SK-N-SH (cell line): ENCODE results near the gene WDR49. TPM values are rescaled to one million over a fixed set of nuclear protein-coding genes. Genes with fewer than 3 reads are reported as not detected.

Experiments
- CTCF ChIA-PET: fragments of 300-600, 350-600 bp; formaldehyde crosslinking; extraction: SDS; loops from one replicate; lab custom pipeline; 2021; lab: Yijun Ruan, JAX
- POLR2A ChIA-PET: fragments of 350-600 bp; sonication (Branson Sonifier 250); formaldehyde crosslinking; extraction: SDS; loops from one replicate; lab custom pipeline; 2020; ENCODE audit warnings: antibody characterized with exemption, inconsistent platforms; lab: Yijun Ruan, JAX
- DNase-seq: peaks from one replicate; pipeline ENCODE4 v3.0.0; 2012
- H2AFZ ChIP-seq: fragments of 200-600 bp; sonication (generic); 2 replicates; pipeline ENCODE4 v1.8.1; 2016; ENCODE audit warnings: antibody characterized with exemption, mild to moderate bottlenecking, low read depth
- H3F3A ChIP-seq: fragments of 200-600 bp; sonication (generic); replicated peaks from 2 replicates; pipeline ENCODE3; 2016; ENCODE audit warnings: antibody characterized with exemption, mild to moderate bottlenecking; ENCODE audit not compliant: insufficient read depth
- H3K27ac ChIP-seq, 2 experiments: fragments of 200-500 bp in 1 of 2; fragments of 200-600 bp in 1 of 2; sonication (Bioruptor generic) in 1 of 2; sonication (generic), shearing (Covaris generic) in 1 of 2; 2 replicates each; pipeline versions ENCODE4 v1.5.1 to v1.6.1; 2014 to 2016; ENCODE audit warnings: low read depth in 2 of 2, inconsistent platforms in 1 of 2, low read length in 1 of 2, mild to moderate bottlenecking in 1 of 2, mixed read lengths in 1 of 2
- H3K27me3 ChIP-seq: fragments of 200-600 bp; sonication (generic), shearing (Covaris generic); 2 replicates; pipeline ENCODE4 v1.6.1; 2016; ENCODE audit warnings: mixed run types; ENCODE audit not compliant: insufficient read depth
- H3K36me3 ChIP-seq, 2 experiments: fragments of 200-500 bp in 1 of 2; fragments of 200-600 bp in 1 of 2; sonication (Bioruptor generic) in 1 of 2; sonication (generic) in 1 of 2; replicated peaks in 1 of 2; 2 replicates each; pipeline versions ENCODE3 to v1.5.1; 2014 to 2016; ENCODE audit warnings: low read length in 1 of 2, mild to moderate bottlenecking in 1 of 2; ENCODE audit not compliant: insufficient read depth in 2 of 2, control insufficient read depth in 1 of 2
- H3K4me1 ChIP-seq, 2 experiments: fragments of 200-500 bp in 1 of 2; fragments of 200-600 bp in 1 of 2; sonication (Bioruptor generic) in 1 of 2; sonication (generic), shearing (Covaris generic) in 1 of 2; 2 replicates each; pipeline versions ENCODE4 v1.5.1 to v1.6.1; 2014 to 2016; ENCODE audit warnings: low read depth in 1 of 2, low read length in 1 of 2, mixed run types in 1 of 2; ENCODE audit not compliant: insufficient read depth in 2 of 2, control insufficient read depth in 1 of 2
- H3K4me2 ChIP-seq: fragments of 200-600 bp; sonication (generic), shearing (Covaris generic); 2 replicates; pipeline ENCODE4 v1.6.1; 2017; ENCODE audit warnings: mixed run types
- H3K4me3 ChIP-seq, 2 experiments: fragments of 200-500 bp in 1 of 2; fragments of 200-600 bp in 1 of 2; sonication (Bioruptor generic) in 1 of 2; sonication (generic), shearing (Covaris generic) in 1 of 2; 2 replicates each; pipeline versions ENCODE4 v1.5.1 to v1.8.1; 2014 to 2016; ENCODE audit warnings: low read depth in 2 of 2, inconsistent platforms in 1 of 2, low read length in 1 of 2, mild to moderate bottlenecking in 1 of 2, mixed read lengths in 1 of 2, moderate library complexity in 1 of 2
- H3K79me2 ChIP-seq: fragments of 200-600 bp; sonication (generic); 2 replicates; pipeline ENCODE4 v1.8.1; 2017; ENCODE audit warnings: mild to moderate bottlenecking; ENCODE audit not compliant: insufficient read depth
- H3K9ac ChIP-seq: fragments of 200-600 bp; sonication (generic); 2 replicates; pipeline ENCODE4 v1.6.1; 2017; ENCODE audit warnings: mixed run types
- H3K9me2 ChIP-seq: fragments of 200-600 bp; sonication (generic); 2 replicates; pipeline ENCODE4 v1.6.1; 2017; ENCODE audit warnings: mixed run types
- H3K9me3 ChIP-seq: fragments of 200-600 bp; sonication (generic); 2 replicates; pipeline ENCODE4 v1.6.1; 2017; ENCODE audit warnings: mixed run types, mild to moderate bottlenecking, moderate library complexity
- H4K20me1 ChIP-seq: fragments of 200-600 bp; sonication (generic); 2 replicates; pipeline ENCODE4 v1.6.1; 2017; ENCODE audit warnings: mild to moderate bottlenecking, mixed run types; ENCODE audit not compliant: insufficient read depth
- CTCF ChIP-seq: fragments of 200-600 bp; sonication (generic); IDR thresholded peaks from 2 replicates; pipeline ENCODE4 v1.6.1; 2017; ENCODE audit warnings: antibody characterized with exemption, mild to moderate bottlenecking, moderate library complexity
- EZH2phosphoT487 ChIP-seq: fragments of 200-600 bp; sonication (generic); IDR thresholded peaks from 2 replicates; pipeline ENCODE4 v1.6.1; 2017; ENCODE audit warnings: low read depth, mixed run types, mild to moderate bottlenecking, antibody characterized with exemption, moderate library complexity, borderline replicate concordance
- FOXM1 ChIP-seq: IDR thresholded peaks from 2 replicates; pipeline ENCODE4 v1.4.0; 2012; ENCODE audit warnings: low read depth, mild to moderate bottlenecking
- MXI1 ChIP-seq: IDR thresholded peaks from 2 replicates; pipeline ENCODE4 v1.6.1; 2012; ENCODE audit warnings: mild to moderate bottlenecking, low read depth, low read length, improper control_type of control experiment
- SMC3 ChIP-seq: IDR thresholded peaks from 2 replicates; pipeline ENCODE4 v1.6.1; 2012; ENCODE audit warnings: low read depth, low read length, improper control_type of control experiment
- ZBTB33 ChIP-seq: IDR thresholded peaks from 2 replicates; pipeline ENCODE4 v1.4.0; 2012; ENCODE audit warnings: low read depth, borderline replicate concordance
- WGBS: methylation state at CpG from one replicate; pipeline ENCODE4 v1.1.6; 2017; ENCODE audit warnings: low lambda C conversion rate; 5-methylcytosine and 5-hydroxymethylcytosine counted together
- polyA plus RNA-seq, 3 experiments: library from polyadenylated mRNA; depleted of rRNA; stranded (reverse); fragments of >200 nt; gene quantifications; 2 replicates each; pipeline ENCODE4 v1.2.3, GENCODE V29; 2012
- TF ChIP-seq, protein P1 (sequence below): IDR thresholded peaks from 2 replicates; pipeline ENCODE4 v1.6.1; 2012; ENCODE audit warnings: mild to moderate bottlenecking, low read depth, low read length, moderate library complexity
- TF ChIP-seq, protein P2 (sequence below): IDR thresholded peaks from 2 replicates; pipeline ENCODE4 v1.4.0; 2012; ENCODE audit warnings: low read depth, borderline replicate concordance

WDR49 gene
- polyA plus RNA-seq, 1 of the 3 experiments (the other 2 are of a cell fraction), result not detected

DNA sequence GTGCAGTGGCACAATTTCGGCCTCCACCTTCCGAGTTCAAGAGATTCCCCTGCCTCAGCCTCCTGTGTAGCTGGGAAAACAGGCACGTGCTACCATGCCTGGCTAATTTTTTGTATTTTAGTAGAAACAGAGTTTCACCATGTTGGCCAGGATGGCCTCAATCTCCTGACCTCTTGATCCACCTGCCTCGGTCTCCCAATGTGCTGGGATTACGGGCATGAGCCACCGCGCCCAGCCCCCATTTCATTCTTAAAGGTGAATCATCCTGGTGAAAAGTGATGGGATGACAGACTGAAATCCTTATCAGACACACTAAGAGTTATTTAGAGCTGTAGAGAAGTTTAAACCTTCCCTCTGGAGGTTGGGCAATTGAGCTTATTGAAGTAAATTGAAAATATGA is 155.8 kb downstream of the WDR49 start:
- Histone ChIP-seq H3K9ac (no peak overlapping the region), H3K79me2 (no peaks in the 10 kb centered on the region), H3K27me3 (no peaks in the 10 kb centered on the region; the same call in 1 of the 2 replicates), H3K4me1 (no peaks in the 10 kb centered on the region), H4K20me1 (no peaks in the 10 kb centered on the region), H3K4me3 (no peak overlapping the region), H3K36me3 (no peaks in the 10 kb centered on the region), H3K9me3 (no peaks in the 10 kb centered on the region), H3K9me2 (no peaks in the 10 kb centered on the region), H2AFZ (no peak overlapping the region), H3K4me2 (no peak overlapping the region), H3F3A (no peaks in the 10 kb centered on the region), H3K27ac (no peak overlapping the region)
- CTCF ChIA-PET, result no interaction called here
- no peak for DNase-seq
- POLR2A ChIA-PET, result no interaction called here
- WGBS, result 35% methylated on average over 7 of the region's 7 CpGs
- TF ChIP-seq, protein P1, sequence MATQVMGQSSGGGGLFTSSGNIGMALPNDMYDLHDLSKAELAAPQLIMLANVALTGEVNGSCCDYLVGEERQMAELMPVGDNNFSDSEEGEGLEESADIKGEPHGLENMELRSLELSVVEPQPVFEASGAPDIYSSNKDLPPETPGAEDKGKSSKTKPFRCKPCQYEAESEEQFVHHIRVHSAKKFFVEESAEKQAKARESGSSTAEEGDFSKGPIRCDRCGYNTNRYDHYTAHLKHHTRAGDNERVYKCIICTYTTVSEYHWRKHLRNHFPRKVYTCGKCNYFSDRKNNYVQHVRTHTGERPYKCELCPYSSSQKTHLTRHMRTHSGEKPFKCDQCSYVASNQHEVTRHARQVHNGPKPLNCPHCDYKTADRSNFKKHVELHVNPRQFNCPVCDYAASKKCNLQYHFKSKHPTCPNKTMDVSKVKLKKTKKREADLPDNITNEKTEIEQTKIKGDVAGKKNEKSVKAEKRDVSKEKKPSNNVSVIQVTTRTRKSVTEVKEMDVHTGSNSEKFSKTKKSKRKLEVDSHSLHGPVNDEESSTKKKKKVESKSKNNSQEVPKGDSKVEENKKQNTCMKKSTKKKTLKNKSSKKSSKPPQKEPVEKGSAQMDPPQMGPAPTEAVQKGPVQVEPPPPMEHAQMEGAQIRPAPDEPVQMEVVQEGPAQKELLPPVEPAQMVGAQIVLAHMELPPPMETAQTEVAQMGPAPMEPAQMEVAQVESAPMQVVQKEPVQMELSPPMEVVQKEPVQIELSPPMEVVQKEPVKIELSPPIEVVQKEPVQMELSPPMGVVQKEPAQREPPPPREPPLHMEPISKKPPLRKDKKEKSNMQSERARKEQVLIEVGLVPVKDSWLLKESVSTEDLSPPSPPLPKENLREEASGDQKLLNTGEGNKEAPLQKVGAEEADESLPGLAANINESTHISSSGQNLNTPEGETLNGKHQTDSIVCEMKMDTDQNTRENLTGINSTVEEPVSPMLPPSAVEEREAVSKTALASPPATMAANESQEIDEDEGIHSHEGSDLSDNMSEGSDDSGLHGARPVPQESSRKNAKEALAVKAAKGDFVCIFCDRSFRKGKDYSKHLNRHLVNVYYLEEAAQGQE, result no peak
- TF ChIP-seq, protein P2, sequence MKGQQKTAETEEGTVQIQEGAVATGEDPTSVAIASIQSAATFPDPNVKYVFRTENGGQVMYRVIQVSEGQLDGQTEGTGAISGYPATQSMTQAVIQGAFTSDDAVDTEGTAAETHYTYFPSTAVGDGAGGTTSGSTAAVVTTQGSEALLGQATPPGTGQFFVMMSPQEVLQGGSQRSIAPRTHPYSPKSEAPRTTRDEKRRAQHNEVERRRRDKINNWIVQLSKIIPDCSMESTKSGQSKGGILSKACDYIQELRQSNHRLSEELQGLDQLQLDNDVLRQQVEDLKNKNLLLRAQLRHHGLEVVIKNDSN, result no peak
- TF ChIP-seq SMC3 (no peak), MXI1 (no peak), EZH2phosphoT487 (no peak), ZBTB33 (no peak)

- Histone ChIP-seq H3K9ac (no peak overlapping the region), H3K9me3 (no peaks in the 10 kb centered on the region), H3K36me3 (no peaks in the 10 kb centered on the region), H3K27ac (no peak overlapping the region), H3K79me2 (no peaks in the 10 kb centered on the region), H3K9me2 (no peaks in the 10 kb centered on the region)
- DNase-seq, result peak; percentile 2
- TF ChIP-seq FOXM1 (no peak), CTCF (peak; percentile 50; the same call in 1 of the 2 replicates)
- TF ChIP-seq, all 33 proteins: peak for 1
- WGBS, result 5% methylated on average over 3 of the region's 3 CpGs
- Histone ChIP-seq H3K27me3 (no peaks in the 10 kb centered on the region; the same call in 1 of the 2 replicates), H3F3A (no peaks in the 10 kb centered on the region), H3K4me1 (no peaks in the 10 kb centered on the region), H3K4me2 (no peak overlapping the region), H4K20me1 (no peaks in the 10 kb centered on the region), H3K4me3 (no peak overlapping the region), H2AFZ (no peak overlapping the region)
- ChIA-PET POLR2A (no interaction called here), CTCF (interaction anchor here (2.1 kb wide), 1 partner anchor 14 kb away, joined by 5 read pairs; no protein-coding TSS in a partner anchor)
Measured at GRCh38 chr3:167493244-167493643, 160.5 kb downstream of the WDR49 start.
